Colonic mucosa (tissue), 4 donors: Measurements from ENCODE around the gene MTCH2. TPM values are rescaled to one million over a fixed set of nuclear protein-coding genes. Genes with fewer than 3 reads are reported as not detected.

ENCODE experiments used
- DNase-seq: peaks from one replicate; pipeline ENCODE4 v3.0.0-alpha.2; 2020
- H3K27ac ChIP-seq: fragments of 200-600 bp; one replicate; pipeline ENCODE4 v1.8.0; 2021
- H3K27me3 ChIP-seq: fragments of 200-600 bp; one replicate; pipeline ENCODE4 v1.8.0; 2021
- H3K36me3 ChIP-seq: fragments of 200-600 bp; one replicate; pipeline ENCODE4 v1.8.0; 2021
- H3K4me1 ChIP-seq: fragments of 200-600 bp; one replicate; pipeline ENCODE4 v1.8.0; 2021; ENCODE audit warnings: mild to moderate bottlenecking
- H3K4me3 ChIP-seq: fragments of 200-600 bp; one replicate; pipeline ENCODE4 v1.8.0; 2021
- H3K9ac ChIP-seq, 2 donors: one replicate each; pipeline ENCODE4 v1.7.0; 2013; ENCODE audit warnings: control low read depth in 2 of 2, low read depth in 2 of 2, low read length in 2 of 2
- H3K9me3 ChIP-seq: fragments of 200-600 bp; one replicate; pipeline ENCODE4 v1.8.0; 2021
- CTCF ChIP-seq: fragments of 200-600 bp; IDR thresholded peaks from one replicate; pipeline ENCODE4 v1.8.0; 2022; ENCODE audit warnings: antibody characterized with exemption, mild to moderate bottlenecking
- intact Hi-C: fragments of 100-400 bp; cut with DNase I; formaldehyde crosslinking; loops from one replicate; pipeline ENCODE4 v1.14.1; 2022
- total RNA-seq, 2 donors: library from RNA; stranded (reverse); fragmentation: NEBNext Ultra II Directional in 1 of 2; extraction: Animal tissue kit (Norgen Biotek cat#: 25700) in 1 of 2; gene quantifications; one replicate each; pipeline ENCODE4 v1.2.1, GENCODE V29; 2021
- donor health status: healthy.
- donor health status: DM: no; HTN: no; CAD: no.
- donor health status: DM: no; HTN: no; CAD: no.

Gene MTCH2
- total RNA-seq, 2 donors from 2014 or later: 162 to 190 TPM

DNA sequence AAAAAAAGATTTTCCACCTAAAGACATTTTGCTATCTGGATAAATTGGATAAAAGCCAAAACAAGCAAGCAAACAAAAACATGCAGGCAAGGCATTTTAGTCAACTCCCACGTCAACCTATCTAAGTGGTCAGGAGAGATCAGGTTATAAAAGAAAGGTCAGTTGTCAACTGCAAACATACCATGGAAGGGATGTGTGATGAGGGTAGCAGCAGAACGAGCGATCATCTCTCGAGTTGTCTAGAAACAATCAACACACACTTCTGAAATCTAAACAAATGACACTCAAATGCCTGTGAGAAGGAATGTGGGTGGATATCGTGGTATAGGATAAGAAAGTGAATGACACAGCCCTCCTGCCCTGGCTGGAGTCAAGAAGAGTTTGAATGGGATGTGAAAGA, 10.9 kb downstream of the MTCH2 start:
- no peak overlapping the region for H3K4me3 ChIP-seq
- H3K4me1 ChIP-seq: no peaks in the 10 kb centered on the region
- no peaks in the 10 kb centered on the region for H3K9me3 ChIP-seq
- DNase-seq: no peak
- peaks cover 21% of the 10 kb centered on the region for H3K36me3 ChIP-seq
- H3K27me3 ChIP-seq: no peaks in the 10 kb centered on the region
- no peak overlapping the region for H3K27ac ChIP-seq
- no peak for TF ChIP-seq CTCF
- no peak overlapping the region for H3K9ac ChIP-seq
- intact Hi-C loops: loop anchor here (10.0 kb wide), 1 partner anchor 103 kb away; no protein-coding TSS in a partner anchor

DNA sequence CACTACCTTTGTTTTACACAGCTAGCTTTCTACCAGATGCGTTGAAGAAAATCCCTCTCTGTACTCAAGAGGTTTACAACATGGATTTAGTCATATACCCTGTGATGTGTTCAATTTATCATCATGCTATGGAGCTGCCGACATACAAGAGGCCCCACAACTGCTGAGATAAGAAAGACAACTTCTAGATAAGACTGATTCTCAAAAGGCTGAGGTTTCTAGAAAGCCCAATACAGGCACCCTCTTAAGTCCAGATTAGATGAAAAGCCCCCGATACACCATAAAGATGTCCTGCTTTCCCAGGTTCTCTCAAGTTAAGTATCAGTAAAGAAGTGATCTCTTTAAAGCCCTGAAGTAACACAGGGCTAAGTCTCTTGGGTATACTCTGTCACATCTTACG, 14.3 kb downstream of the MTCH2 start:
- intact Hi-C loops: no loop called here
- Histone ChIP-seq H3K4me1 (no peaks in the 10 kb centered on the region), H3K36me3 (peaks cover 20% of the 10 kb centered on the region), H3K27me3 (no peaks in the 10 kb centered on the region), H3K27ac (no peak overlapping the region), H3K4me3 (no peak overlapping the region), H3K9me3 (no peaks in the 10 kb centered on the region), H3K9ac (no peak overlapping the region)
- no peak for TF ChIP-seq CTCF
- DNase-seq: no peak

DNA sequence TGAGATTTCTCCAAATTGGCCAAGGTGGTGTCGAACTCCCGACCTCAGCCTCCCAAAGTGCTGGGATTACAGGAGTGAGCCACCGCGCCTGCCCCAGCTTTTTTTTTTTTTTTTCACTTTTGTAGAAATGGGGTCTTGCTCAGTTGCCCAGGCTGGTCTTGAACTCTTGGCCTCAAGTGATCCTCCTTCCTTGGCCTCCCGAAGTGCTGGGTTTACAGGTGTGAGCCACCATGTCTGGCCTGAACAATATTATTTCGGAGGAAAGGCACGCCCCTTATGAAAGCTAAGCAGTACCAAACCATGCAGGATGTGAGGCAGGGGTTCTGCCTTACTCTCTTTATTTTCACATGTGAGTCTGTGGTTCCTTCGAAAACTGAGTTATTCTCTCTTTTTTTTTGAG, 16.1 kb downstream of the MTCH2 start:
- no peak overlapping the region for H3K9ac ChIP-seq
- intact Hi-C loops: no loop called here
- TF ChIP-seq CTCF: no peak
- no peak overlapping the region for H3K4me3 ChIP-seq
- no peak overlapping the region for H3K27ac ChIP-seq
- no peak for DNase-seq
- no peaks in the 10 kb centered on the region for H3K9me3 ChIP-seq
- peaks cover 24% of the 10 kb centered on the region for H3K36me3 ChIP-seq
- no peaks in the 10 kb centered on the region for H3K27me3 ChIP-seq
- H3K4me1 ChIP-seq: no peaks in the 10 kb centered on the region

DNA sequence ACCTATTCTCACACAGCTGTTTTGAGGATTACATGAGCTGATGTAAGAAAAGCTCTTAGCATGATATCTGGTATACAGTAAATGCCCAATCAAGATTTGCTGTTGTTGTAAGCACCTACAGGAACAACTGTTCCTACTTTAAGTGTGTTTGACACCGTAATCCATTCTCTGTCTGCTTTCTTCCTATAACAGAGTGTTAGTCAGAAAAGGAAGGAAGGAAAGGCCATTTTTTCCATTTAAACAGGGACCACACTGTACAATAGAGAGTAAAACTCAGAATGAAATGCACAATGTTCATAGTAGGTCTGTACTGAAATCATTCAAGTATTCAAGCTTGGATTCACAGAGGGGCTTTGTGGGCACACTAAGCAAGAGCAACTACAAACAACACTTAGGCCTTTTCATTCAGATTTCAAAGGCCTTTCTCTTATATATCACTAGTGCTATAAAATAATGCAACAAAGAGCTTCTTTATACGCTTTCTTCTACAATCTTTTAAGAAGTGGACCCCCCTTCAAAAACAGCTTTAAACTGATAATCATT, 21.5 kb downstream of the MTCH2 start:
- no peak overlapping the region for H3K9ac ChIP-seq
- H3K27ac ChIP-seq: no peak overlapping the region
- no peak for TF ChIP-seq CTCF
- H3K27me3 ChIP-seq: no peaks in the 10 kb centered on the region
- intact Hi-C loops: no loop called here
- H3K4me3 ChIP-seq: no peak overlapping the region
- H3K4me1 ChIP-seq: no peaks in the 10 kb centered on the region
- DNase-seq: no peak
- peaks cover 8% of the 10 kb centered on the region for H3K36me3 ChIP-seq
- H3K9me3 ChIP-seq: no peaks in the 10 kb centered on the region

GRCh38 chr11:47617417-47617809, 24.9 kb downstream of the MTCH2 start:
- intact Hi-C loops: no loop called here
- TF ChIP-seq CTCF: no peak
- H3K27me3 ChIP-seq: no peaks in the 10 kb centered on the region
- no peak overlapping the region for H3K4me3 ChIP-seq
- H3K27ac ChIP-seq: no peak overlapping the region
- H3K9me3 ChIP-seq: no peaks in the 10 kb centered on the region
- H3K9ac ChIP-seq: no peak overlapping the region
- no peaks in the 10 kb centered on the region for H3K36me3 ChIP-seq
- DNase-seq: no peak
- H3K4me1 ChIP-seq: no peaks in the 10 kb centered on the region
